Fibroblast of villous mesenchyme (primary cell): ENCODE results near the gene TNRC18. TPM values are rescaled to one million over a fixed set of nuclear protein-coding genes. Genes with fewer than 3 reads are reported as not detected.

Experiments used
- DNase-seq: peaks from one replicate; pipeline ENCODE4 v3.0.0-alpha.2; 2010; ENCODE audit warnings: low read depth
- H3K4me3 ChIP-seq: 2 replicates; pipeline ENCODE4 v1.5.1; 2011; ENCODE audit warnings: low read depth, mild to moderate bottlenecking, low read length
- total RNA-seq: library from RNA; depleted of rRNA; stranded (reverse); fragments of >200 nt; gene quantifications from 2 replicates; pipeline ENCODE4 v1.2.3, GENCODE V29; 2012
- TF ChIP-seq, protein P1 (sequence below): IDR thresholded peaks from 2 replicates; pipeline ENCODE4 v1.5.1; 2012; ENCODE audit warnings: low read depth, mild to moderate bottlenecking, low read length; ENCODE audit not compliant: insufficient read depth

TNRC18 gene
- total RNA-seq, 1 donor: 54.4 TPM

DNA sequence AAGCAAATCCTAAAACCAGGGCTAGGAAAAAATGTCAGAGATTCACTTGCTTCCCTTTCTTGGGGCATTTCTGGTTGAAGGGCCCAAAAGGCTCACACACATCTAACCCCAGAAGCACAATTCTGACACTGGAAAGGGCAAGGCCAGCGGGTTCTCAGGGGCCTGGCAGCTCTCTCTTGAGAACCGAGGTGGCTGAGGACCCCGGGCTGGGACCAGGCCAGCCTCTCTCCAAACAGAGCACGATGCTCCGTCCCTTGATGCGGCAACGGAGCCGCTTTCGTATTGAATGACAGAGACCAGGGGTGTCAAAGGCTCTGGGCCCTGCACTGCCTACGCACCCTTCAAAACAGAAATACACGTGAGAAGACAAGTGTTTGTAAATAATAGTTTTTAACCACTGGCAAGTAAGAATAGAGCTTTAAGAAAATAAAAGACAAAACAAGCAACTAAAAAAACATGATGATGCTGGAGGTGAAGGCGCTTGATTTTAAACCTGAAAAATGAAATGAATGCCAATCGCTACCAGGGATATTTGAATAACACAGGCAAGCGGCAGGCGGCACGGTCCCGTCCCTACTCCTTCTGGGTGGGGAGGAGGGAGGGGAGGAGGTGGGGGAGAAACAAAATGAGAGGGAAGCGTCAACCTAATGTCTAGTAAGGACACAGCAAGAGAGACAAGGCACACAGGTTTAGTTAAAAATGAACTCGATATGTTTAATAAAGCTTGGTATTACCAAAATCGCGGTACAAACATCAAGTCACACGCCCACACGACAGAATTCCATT lies 72.8 kb downstream of the TNRC18 start:
- DNase-seq: no peak
- H3K4me3 ChIP-seq: no peak overlapping the region
- TF ChIP-seq, protein P1, sequence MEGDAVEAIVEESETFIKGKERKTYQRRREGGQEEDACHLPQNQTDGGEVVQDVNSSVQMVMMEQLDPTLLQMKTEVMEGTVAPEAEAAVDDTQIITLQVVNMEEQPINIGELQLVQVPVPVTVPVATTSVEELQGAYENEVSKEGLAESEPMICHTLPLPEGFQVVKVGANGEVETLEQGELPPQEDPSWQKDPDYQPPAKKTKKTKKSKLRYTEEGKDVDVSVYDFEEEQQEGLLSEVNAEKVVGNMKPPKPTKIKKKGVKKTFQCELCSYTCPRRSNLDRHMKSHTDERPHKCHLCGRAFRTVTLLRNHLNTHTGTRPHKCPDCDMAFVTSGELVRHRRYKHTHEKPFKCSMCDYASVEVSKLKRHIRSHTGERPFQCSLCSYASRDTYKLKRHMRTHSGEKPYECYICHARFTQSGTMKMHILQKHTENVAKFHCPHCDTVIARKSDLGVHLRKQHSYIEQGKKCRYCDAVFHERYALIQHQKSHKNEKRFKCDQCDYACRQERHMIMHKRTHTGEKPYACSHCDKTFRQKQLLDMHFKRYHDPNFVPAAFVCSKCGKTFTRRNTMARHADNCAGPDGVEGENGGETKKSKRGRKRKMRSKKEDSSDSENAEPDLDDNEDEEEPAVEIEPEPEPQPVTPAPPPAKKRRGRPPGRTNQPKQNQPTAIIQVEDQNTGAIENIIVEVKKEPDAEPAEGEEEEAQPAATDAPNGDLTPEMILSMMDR: no peak

DNA sequence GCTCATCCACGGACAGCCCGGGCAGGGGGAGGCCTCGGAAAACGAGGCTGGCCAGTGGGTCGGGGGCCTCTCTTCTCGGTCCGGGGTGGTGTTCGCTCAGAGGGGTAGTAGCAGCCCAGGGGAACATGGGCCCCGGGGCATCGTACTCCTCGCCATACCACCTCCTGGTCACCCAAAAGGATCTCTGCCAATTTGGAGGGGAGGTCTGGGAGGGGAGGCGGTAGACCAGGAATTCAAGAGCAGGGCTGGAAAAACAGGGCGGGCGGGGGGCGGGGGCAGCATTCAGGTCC lies 73.5 kb downstream of the TNRC18 start:
- TF ChIP-seq, protein P1: no peak
- no peak overlapping the region for H3K4me3 ChIP-seq

DNA sequence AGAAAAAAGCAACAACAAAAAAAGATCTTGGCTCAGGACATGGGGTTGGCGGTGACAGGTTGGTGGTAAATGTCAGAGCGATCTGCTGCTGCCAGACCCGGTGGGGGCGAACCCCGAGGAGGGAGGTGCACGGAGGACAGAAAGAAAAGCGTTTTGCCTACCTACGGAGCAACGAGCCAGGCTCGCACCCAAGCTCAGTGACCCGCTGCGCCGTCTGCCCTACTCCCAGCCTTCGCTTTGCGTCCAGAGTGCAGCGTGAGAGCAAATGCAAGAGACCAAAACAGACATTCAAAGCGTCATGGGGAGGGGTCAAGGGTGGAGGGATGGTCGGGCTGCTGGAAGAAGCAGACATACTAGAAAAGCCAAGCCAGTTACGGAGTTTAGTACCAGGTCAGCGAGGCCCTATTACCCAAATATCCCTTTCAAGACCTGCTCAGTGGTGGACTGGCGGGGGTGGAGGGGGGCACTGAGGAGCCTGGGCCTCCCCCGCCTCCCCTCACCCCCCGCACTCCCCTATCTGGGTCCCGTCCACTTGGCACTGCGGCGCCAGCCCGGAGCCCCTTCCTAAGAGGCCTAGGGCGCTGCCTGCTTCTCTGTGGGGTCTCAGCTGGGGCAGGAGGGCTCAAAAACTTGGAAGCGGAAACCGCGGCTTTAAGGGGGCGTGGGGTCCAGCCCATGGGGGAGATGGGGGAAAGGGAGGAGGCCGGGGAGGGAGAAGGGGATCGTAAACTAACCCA lies 74.0 kb downstream of the TNRC18 start:
- DNase-seq: no peak
- H3K4me3 ChIP-seq: no peak overlapping the region
- TF ChIP-seq, protein P1: no peak

More for the DNA sequence above, 73.5 kb downstream of the TNRC18 start:
- DNase-seq: no peak

DNA sequence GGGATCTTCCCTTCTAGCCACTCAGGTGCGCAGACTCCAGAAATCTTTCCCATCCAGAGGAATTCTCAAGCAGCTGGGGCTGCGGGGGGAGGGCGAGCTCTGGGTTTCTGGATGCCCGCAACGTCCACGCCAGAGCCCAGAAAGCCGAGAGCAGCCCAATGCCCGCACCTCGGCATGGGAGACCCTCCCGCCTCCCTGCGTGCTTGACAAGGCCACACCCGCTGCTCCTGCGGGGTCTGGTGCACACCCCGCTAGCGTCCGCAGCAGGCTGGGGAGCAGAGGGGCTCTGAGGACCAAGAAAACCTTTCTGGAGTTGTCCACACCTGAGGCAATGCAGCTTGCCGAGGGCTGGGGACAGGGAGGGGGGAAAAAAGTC lies 74.6 kb downstream of the TNRC18 start:
- no peak for DNase-seq
- TF ChIP-seq, protein P1: no peak
- H3K4me3 ChIP-seq: no peak overlapping the region

DNA sequence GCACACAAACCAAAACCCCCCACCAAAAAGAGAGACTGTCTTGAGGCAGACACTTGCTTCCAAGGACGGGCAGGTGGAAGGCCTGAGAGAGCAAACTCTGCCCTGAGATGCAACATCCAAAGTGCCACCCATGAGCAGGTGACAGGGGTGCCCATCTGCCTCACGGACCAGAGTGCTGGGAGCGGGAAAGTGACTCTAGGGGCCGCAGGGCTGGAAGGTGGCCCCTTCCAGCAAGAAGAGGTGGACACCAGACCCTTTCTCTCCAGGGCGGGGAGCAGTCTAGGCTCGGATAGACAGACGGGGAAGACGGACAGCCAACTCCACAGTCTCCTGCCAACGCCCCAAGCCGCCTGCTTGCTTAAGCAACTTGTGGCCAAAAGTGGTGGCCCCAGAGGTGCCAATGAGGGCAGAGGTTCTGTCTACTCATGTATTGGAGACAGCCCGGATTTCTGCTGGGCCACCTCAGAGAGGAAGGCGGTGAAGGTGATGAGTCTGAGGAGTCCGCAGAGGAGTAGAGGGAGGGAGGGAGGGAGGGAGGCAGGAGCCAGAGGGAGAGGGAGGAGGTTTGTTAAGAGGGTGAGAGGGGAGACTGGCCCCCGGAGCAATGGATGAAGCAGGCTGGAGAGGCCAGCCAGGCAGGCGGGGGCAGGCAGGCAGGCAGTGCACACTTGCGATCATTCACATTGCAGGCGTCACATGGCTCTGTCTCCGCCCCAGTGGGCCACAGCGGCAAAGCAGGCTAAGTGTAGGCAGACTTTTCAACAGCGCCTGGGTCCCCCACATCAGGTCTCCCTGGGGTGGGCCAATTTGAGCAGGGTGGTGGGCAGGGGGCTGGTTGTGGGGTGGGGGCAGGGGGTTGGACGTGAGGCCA lies 75.3 kb downstream of the TNRC18 start:
- no peak overlapping the region for H3K4me3 ChIP-seq
- DNase-seq: no peak
- TF ChIP-seq, protein P1: no peak

DNA sequence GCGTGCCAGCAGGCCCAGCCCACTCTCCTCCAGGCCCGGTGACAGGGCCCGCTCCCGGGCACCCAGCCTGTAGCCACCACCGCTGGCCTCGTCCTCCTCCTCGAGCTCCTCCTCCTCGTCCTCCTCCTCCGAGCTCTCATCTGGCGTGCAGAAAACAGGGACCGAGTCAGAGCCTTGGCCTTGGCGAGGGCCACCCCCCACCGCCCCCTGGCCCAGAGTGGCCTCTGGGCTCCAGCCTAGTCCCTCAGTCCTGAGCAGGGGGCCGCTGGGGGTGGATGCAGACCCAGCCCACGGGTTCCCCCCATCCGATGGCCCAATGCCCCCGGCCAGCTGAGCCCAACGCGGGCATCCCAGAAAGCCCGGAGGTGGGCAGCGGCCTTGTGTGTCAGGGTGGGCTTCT lies 78.0 kb downstream of the TNRC18 start:
- DNase-seq: no peak
- no peak overlapping the region for H3K4me3 ChIP-seq
- TF ChIP-seq, protein P1: no peak
